Right atrium auricular region (tissue), 2 donors: Measurements from ENCODE around the gene RAB1A. TPM values are rescaled to one million over a fixed set of nuclear protein-coding genes. Genes with fewer than 3 reads are reported as not detected.
"Not testable (repeated sequence)": the region's sequence is repeated elsewhere in the genome, so short reads cannot be mapped to it uniquely, and the experiment has no call there.

Experiments
- DNase-seq: peaks from one replicate; pipeline ENCODE4 v3.0.0-alpha.2; 2019; ENCODE audit warnings: low spot score
- H3K27ac ChIP-seq, 2 donors: fragments of 200-600 bp; sonication (generic); 1 replicate in 1 of 2; 2 replicates in 1 of 2; pipeline ENCODE4 v1.5.1; 2016 to 2019
- H3K27me3 ChIP-seq, 2 donors: fragments of 200-600 bp; sonication (generic); one replicate each; pipeline versions ENCODE4 v1.5.1 to v1.6.0; 2017 to 2019
- H3K36me3 ChIP-seq: fragments of 200-600 bp; sonication (generic); one replicate; pipeline ENCODE4 v1.5.1; 2016
- H3K4me1 ChIP-seq, 2 donors: fragments of 200-600 bp; sonication (generic); one replicate each; pipeline versions ENCODE4 v1.5.1 to v1.6.0; 2017 to 2019
- H3K4me3 ChIP-seq, 2 donors: fragments of 200-600 bp; sonication (generic); 1 replicate in 1 of 2; 2 replicates in 1 of 2; pipeline ENCODE4 v1.5.1; 2017 to 2019; ENCODE audit warnings: mild to moderate bottlenecking in 1 of 2, moderate library complexity in 1 of 2
- H3K9me3 ChIP-seq, 2 donors: fragments of 200-600 bp; sonication (generic); one replicate each; pipeline ENCODE4 v1.5.1; 2019
- CTCF ChIP-seq, 2 donors: fragments of 200-600 bp; sonication (generic); IDR thresholded peaks; one replicate each; pipeline ENCODE4 v1.5.1; 2019; ENCODE audit warnings: antibody characterized with exemption in 2 of 2
- total RNA-seq, 2 donors: library from RNA; depleted of rRNA; stranded (reverse); fragments of >200 nt; gene quantifications; one replicate each; pipeline ENCODE4 v1.1.0, GENCODE V29; 2016

Gene RAB1A
- total RNA-seq, 2 donors from 2014 or later: 69.6 to 73.8 TPM

DNA sequence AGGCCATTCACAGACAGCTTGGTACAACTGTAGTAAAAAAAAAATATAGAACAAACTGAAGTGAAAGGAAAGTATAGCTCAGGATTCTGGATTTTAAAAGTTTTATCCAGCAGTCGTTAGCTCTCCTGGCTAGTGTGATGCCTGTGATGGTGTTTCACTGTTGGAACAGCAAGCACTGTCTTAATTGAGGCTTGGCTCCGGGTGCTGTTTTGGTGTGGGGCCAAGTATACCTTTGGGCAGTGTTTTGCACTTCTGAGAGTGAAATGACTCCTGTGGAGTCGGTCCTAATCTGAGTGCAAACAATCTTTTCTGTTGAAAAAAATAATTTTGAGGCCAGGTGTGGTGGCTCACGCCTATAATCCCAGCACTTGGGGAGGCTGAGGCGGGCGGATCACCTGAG is 28.7 kb upstream of the RAB1A start:
- Histone ChIP-seq H3K36me3 (no peaks in the 10 kb centered on the region), H3K4me3 (no peak overlapping the region), H3K27ac (no peak overlapping the region), H3K9me3 (no peaks in the 10 kb centered on the region), H3K4me1 (no peaks in the 10 kb centered on the region), H3K27me3 (no peaks in the 10 kb centered on the region)
- DNase-seq: no peak
- no peak for TF ChIP-seq CTCF (IDR thresholded peaks at IDR 0.05)

- not testable (repeated sequence) for H3K4me3 ChIP-seq, H3K36me3 ChIP-seq, H3K9me3 ChIP-seq, H3K27me3 ChIP-seq, DNase-seq, H3K27ac ChIP-seq, H3K4me1 ChIP-seq
These were observed 27.9 kb upstream of the RAB1A start for GRCh38 chr2:65157856-65158255.

GRCh38 chr2:65156041-65156440 is 26.1 kb upstream of the RAB1A start:
- TF ChIP-seq CTCF (IDR thresholded peaks at IDR 0.05): no peak

DNA sequence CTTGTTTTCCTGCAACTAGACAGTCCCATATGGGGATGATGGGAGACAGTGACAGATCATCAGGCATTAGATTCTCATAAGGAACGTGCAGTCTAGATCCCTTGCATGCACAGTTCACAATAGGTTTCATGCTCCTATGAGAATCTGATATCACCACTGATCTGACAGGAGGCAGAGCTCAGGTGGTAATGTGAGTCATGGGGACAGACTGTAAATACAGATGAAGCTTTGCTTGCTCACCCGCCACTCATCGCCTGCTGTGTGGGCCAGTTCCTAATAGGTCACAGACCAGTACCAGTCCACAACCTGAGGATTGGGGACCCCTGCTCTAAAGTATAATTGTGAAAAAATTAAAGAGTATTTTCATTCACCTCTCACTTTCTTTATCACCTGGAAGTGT is 23.6 kb upstream of the RAB1A start:
- Histone ChIP-seq H3K9me3 (no peaks in the 10 kb centered on the region), H3K27me3 (no peaks in the 10 kb centered on the region), H3K27ac (no peak overlapping the region), H3K4me3 (no peak overlapping the region), H3K36me3 (no peaks in the 10 kb centered on the region), H3K4me1 (no peaks in the 10 kb centered on the region)
- TF ChIP-seq CTCF (IDR thresholded peaks at IDR 0.05): no peak
- DNase-seq: no peak

More at GRCh38 chr2:65156041-65156440, 26.1 kb upstream of the RAB1A start:
- Histone ChIP-seq H3K36me3 (no peaks in the 10 kb centered on the region), H3K9me3 (no peaks in the 10 kb centered on the region), H3K4me3 (no peak overlapping the region), H3K4me1 (no peaks in the 10 kb centered on the region), H3K27me3 (no peaks in the 10 kb centered on the region), H3K27ac (no peak overlapping the region)
- no peak for DNase-seq

DNA sequence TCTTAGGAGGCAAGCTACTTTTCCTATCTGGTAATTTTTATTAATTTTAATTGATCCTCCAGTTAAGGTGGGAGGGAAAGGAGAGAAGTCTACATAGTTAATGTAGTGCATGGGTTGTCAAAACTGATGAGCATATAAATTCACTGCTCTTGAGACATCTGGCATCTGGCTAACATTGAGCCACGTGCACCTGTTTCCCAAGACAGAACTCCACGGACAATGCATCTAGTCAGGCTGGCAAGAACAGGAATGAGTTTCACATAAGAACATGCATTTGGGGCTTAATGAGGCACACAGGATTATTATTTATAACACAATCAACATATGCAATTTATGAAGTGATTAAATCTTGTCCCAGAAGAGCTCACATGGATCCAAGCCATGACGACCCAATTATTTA is 16.2 kb upstream of the RAB1A start:
- no peak for DNase-seq
- H3K27me3 ChIP-seq: no peaks in the 10 kb centered on the region
- no peaks in the 10 kb centered on the region for H3K4me1 ChIP-seq
- H3K9me3 ChIP-seq: no peaks in the 10 kb centered on the region
- no peak for TF ChIP-seq CTCF (IDR thresholded peaks at IDR 0.05)
- H3K36me3 ChIP-seq: no peaks in the 10 kb centered on the region
- no peak overlapping the region for H3K4me3 ChIP-seq
- H3K27ac ChIP-seq: no peak overlapping the region

- H3K27me3 ChIP-seq: no peaks in the 10 kb centered on the region
- no peak overlapping the region for H3K4me3 ChIP-seq
- TF ChIP-seq CTCF (IDR thresholded peaks at IDR 0.05): no peak
- DNase-seq: no peak
- H3K4me1 ChIP-seq: no peaks in the 10 kb centered on the region
- no peaks in the 10 kb centered on the region for H3K36me3 ChIP-seq
- H3K27ac ChIP-seq: no peak overlapping the region
- H3K9me3 ChIP-seq: no peaks in the 10 kb centered on the region
These were observed 14.7 kb upstream of the RAB1A start for GRCh38 chr2:65144571-65144970.
